Hematopoietic multipotent progenitor cell treated with erythropoietin and hydrocortisone succinate and interleukin-3 and kit ligand, for 6 days (in vitro differentiated cells): Measurements from ENCODE around the gene E2F6.
A peak's percentile ranks its signal among the peaks of the same experiment; 100 is the strongest.

Experiments
- DNase-seq: peaks from one replicate; pipeline ENCODE4 v3.0.0-alpha.2; 2015

E2F6 gene

GRCh38 chr2:11492244-11492643, 26.3 kb upstream of the E2F6 start:
- DNase-seq = no peak

- no peak for DNase-seq
Measured at GRCh38 chr2:11491348-11491933, 25.5 kb upstream of the E2F6 start.

- no peak for DNase-seq
Measured at GRCh38 chr2:11490194-11490593, 24.2 kb upstream of the E2F6 start.

- no peak for DNase-seq
Measured at GRCh38 chr2:11488809-11489208, 22.8 kb upstream of the E2F6 start.

GRCh38 chr2:11483806-11484617, 18.1 kb upstream of the E2F6 start:
- no peak for DNase-seq

DNA sequence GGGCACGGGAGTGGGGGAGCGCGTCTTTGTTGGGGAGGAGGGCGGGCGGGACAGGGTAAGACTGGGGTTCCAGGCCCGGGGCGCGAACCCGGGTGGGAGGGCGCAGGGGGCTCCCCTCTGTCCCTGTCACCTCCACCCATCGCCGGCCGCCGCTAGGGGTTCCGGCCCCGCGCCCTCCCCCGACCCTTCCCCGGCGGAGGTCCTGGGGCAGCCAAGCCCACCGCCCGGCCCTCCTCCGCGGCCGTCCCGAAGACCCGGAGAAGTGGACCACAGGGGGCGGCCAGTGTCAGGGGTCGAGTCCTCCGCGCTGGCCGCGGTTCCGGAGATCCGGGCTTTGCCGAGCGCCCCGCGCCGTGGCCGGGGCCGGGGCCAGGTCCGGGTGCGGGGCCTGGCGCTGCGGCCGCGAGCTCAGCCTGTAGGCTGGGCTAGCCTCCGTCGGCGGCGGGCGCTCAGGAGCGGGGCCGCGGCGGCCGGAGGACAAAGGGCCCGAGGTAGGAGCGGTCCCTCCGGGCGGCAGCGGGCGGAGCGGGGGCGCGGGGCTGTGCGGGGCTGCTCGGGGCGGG, 16.6 kb upstream of the E2F6 start:
- no peak for DNase-seq

GRCh38 chr2:11481789-11482472, 16.0 kb upstream of the E2F6 start:
- no peak for DNase-seq

- no peak for DNase-seq
Measured at GRCh38 chr2:11481426-11481788, 15.4 kb upstream of the E2F6 start.

DNA sequence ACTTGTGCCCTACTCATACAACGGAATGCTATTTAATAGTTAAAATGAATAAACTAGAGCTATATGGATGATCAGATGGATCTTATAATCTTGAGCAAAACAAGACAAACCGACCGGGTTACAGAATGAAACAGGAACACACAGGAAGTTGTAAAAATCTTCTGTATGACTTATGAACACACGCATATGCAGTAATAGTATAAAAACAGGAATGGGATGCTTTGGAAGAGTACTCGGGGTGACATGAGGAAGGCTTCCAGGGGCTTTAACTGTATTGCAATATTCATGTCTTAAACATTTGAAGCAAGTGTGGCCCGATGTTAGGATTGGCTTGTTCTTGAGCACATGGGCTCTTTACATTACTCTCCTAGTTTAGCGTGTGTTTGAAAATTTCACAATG, 14.9 kb upstream of the E2F6 start:
- DNase-seq = no peak

GRCh38 chr2:11480406-11480805, 14.4 kb upstream of the E2F6 start:
- DNase-seq = no peak

DNA sequence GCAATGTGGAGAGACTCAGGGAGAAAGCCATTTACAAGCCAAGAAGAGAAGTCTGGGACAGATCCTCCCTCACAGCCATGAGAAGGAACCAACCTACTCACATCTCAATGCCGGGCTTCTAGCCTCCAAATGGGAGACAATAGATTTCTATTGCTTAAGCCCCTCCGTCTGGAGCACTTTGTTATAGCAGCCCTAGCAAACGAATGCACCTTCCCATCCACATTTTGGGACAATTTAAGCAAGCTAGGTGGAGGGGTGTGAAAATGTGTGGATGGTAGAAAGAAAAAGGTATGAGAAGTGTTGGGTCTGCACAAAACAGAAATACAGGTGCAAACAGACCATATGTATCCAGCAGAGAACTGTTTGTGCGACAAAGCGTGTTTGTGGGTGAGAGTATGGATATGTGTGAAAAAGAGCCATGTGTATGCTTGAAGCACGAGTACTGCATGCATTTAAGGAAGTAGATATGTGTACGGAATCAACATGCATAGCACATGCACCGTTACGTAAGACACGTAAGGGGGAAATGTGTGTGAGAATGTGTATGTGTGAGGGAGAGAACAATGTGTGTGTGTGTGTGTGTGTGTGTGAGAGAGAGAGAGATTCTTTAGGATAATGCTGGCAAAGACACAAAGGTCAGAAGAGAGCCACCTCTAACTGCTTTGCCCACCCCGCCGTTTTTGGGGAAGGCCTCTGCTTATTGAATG, 13.1 kb upstream of the E2F6 start:
- DNase-seq = no peak

- DNase-seq = peak; percentile 95
Measured at GRCh38 chr2:11477994-11478393, 12.0 kb upstream of the E2F6 start.

DNA sequence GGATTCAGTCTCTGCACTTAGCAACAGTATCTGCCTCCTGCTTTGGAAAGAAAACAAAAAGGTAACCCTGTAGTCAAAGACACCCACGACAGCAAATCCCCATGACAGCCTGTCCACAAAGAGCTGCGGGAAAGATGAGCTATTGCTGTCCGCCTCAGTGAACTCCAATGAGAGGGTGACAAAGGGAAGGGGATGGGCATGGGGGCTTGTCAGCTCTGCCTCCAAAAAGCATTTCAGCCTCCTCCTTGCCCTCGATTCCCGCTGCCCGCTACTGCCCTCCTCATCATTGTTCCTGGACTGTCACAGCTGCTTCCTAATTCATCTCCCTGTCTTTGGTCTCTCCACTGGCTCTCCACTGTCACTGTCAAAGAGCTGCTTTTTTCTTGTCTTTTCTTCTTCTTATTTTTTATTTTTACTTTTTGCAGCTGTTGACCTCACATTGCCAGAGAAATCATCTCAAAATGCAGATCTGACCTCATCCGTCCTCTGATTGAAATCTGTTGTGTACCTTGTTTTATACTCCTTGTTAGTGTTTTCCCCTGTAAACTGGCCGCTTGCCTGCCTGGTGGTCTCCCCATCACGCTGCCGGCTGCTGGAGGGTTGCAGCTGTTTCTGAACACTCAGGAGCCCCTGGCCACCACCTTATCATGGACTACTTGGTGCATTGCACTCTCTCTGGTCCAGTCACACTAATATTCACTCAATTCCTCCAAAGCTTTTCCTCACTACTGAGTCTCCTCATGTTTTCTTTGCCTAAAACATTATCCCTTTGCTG, 7.9 kb upstream of the E2F6 start:
- DNase-seq = no peak

GRCh38 chr2:11467749-11468148, 1.8 kb upstream of the E2F6 start:
- DNase-seq = no peak

- no peak for DNase-seq
Measured at GRCh38 chr2:11467129-11467649, 1.2 kb upstream of the E2F6 start.

DNA sequence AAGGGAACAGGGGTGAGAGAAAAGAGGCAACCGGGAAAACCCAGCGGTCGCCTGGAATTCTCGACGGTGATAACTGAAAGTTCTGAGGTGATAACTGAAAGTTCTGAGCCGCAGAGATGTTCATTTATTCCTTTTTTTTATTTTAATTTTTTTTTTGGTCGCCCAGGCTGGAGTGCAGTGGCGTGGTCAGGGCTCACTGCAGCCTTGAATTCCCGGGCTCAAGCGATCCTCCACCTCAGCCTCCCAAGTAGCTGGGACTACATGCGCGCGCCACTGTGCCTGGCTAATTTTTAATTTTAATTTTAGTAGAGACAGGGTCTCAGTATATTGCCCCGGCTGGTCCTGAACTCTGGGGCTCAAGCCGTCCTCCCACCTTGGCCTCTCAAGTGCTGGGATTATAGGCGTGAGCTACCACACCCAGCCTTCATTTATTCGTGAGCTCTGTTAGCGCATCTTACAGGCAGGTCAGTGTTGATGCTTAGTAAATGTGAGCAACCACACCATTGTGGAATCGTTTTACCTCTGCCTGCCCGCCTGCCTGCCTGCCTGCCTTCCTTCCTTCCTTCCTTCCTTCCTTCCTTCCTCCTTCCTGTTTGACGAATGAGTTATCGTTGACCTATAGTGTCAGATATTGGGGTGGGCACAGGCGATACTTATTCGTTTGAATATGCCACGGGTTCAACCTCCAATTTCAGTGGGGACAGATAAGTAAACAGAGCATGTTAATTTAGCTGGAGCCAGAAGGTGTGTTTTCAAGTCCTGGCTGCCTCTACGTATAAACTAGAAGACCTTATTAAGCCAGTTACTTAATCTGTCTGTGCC, 557 bp upstream of the E2F6 start:
- peak; percentile 37 for DNase-seq

DNA sequence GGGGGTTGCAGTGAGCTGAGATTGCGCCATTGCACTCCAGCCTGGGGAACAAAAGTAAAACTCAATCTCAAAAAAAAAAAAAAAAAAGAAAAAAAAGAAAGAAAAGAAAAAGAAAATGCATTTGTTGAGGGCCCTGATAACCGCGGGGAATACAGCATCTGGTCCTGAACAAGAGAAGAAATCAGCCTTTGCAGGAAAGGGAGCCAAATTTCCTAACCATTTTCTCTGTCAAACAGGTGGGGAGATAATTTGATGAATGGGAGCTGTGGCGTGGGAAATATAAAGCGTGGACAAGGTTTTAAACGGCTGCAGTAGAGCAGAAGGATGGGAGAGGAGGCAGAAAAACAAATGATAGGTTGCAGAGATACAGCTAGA, 864 bp downstream of the E2F6 start:
- DNase-seq = no peak

GRCh38 chr2:11459816-11460215, 6.1 kb downstream of the E2F6 start:
- DNase-seq = no peak

DNA sequence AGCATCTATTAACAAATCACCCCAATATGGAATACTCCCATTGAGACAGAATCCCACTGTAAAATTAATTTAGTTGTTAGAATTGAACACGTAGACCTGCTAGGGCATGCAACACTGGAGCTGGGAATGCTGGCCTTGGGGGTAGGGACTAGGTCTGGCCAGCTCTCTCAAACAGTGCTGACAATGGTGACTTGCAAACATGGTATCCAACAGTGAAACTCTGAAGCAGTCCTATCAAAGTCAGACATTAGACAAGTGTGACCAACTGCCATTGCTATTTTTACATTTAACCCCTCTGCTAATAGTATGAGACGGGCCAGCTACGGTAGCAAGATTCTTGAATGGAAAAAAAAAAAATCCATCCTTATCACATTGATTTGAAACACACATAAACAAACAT, 7.2 kb downstream of the E2F6 start:
- DNase-seq = no peak

- DNase-seq = peak; percentile 39
Measured at GRCh38 chr2:11457935-11458334, 8.0 kb downstream of the E2F6 start.

GRCh38 chr2:11456251-11456650, 9.7 kb downstream of the E2F6 start:
- peak; percentile 28 for DNase-seq
